Left ventricle myocardium superior (tissue), 1 donor: ENCODE data around the gene PPP3R1. TPM values are rescaled to one million over a fixed set of nuclear protein-coding genes. Genes with fewer than 3 reads are reported as not detected.
A peak's percentile ranks its signal among the peaks of the same experiment; 100 is the strongest.

Experiments
- ATAC-seq: fragments of 200-7000 bp; cut with Tn5 transposase; one replicate; pipeline ENCODE4 v1.9.1; 2020; ENCODE audit warnings: mild to moderate bottlenecking, moderate library complexity
- DNase-seq: peaks from one replicate; pipeline ENCODE4 v3.0.0-alpha.2; 2020
- intact Hi-C: fragments of 100-400 bp; cut with micrococcal nuclease; formaldehyde crosslinking; loops from one replicate; pipeline ENCODE4 v1.11.0; 2022
- total RNA-seq: library from RNA; stranded (reverse); fragmentation: NEBNext Ultra II Directional; extraction: Animal tissue kit (Norgen Biotek cat#: 25700); gene quantifications from one replicate; pipeline ENCODE4 v1.2.1, GENCODE V29; 2021
- donor health status: DM: no; HTN: yes; CAD: no; lungs with severe emphysema.

The PPP3R1 gene
- total RNA-seq, 1 donor from 2014 or later = 38.5 TPM

- intact Hi-C loops = no loop called here
- ATAC-seq = peak; percentile 27
- no peak for DNase-seq
Measured at GRCh38 chr2:68238955-68239822, 13.1 kb downstream of the PPP3R1 start.

GRCh38 chr2:68237976-68238580 lies 14.3 kb downstream of the PPP3R1 start:
- ATAC-seq (peak; percentile 39), DNase-seq (no peak)
- intact Hi-C loops = no loop called here

- ATAC-seq (peak; percentile 42), DNase-seq (no peak)
- intact Hi-C loops = no loop called here
Measured at GRCh38 chr2:68237404-68237803, 14.9 kb downstream of the PPP3R1 start.

GRCh38 chr2:68236876-68237275 lies 15.5 kb downstream of the PPP3R1 start:
- DNase-seq (no peak), ATAC-seq (no peak)
- intact Hi-C loops = no loop called here

- DNase-seq = no peak
- ATAC-seq = no peak
- intact Hi-C loops = no loop called here
Measured at GRCh38 chr2:68236103-68236734, 16.1 kb downstream of the PPP3R1 start.

GRCh38 chr2:68235090-68235489 lies 17.2 kb downstream of the PPP3R1 start:
- no peak for DNase-seq
- intact Hi-C loops = no loop called here
- ATAC-seq = no peak

GRCh38 chr2:68234405-68234804 lies 17.9 kb downstream of the PPP3R1 start:
- DNase-seq = no peak
- no peak for ATAC-seq
- intact Hi-C loops = no loop called here

- DNase-seq (no peak), ATAC-seq (peak; percentile 85)
- intact Hi-C loops = no loop called here
Measured at GRCh38 chr2:68231061-68231372, 21.3 kb downstream of the PPP3R1 start.

GRCh38 chr2:68230241-68231060 lies 21.9 kb downstream of the PPP3R1 start:
- peak; percentile 12 for ATAC-seq
- intact Hi-C loops = no loop called here
- no peak for DNase-seq

- intact Hi-C loops = no loop called here
- ATAC-seq = no peak
- DNase-seq = no peak
Measured at GRCh38 chr2:68226794-68227193, 25.5 kb downstream of the PPP3R1 start.

- intact Hi-C loops = no loop called here
- ATAC-seq (peak; percentile 87), DNase-seq (no peak)
Measured at GRCh38 chr2:68225119-68225632, 27.2 kb downstream of the PPP3R1 start.

GRCh38 chr2:68223419-68223818 lies 28.9 kb downstream of the PPP3R1 start:
- ATAC-seq (no peak), DNase-seq (no peak)
- intact Hi-C loops = no loop called here

- intact Hi-C loops = no loop called here
- DNase-seq (no peak), ATAC-seq (no peak)
Measured at GRCh38 chr2:68222287-68222686, 30.0 kb downstream of the PPP3R1 start.

- intact Hi-C loops = no loop called here
- DNase-seq = no peak
- no peak for ATAC-seq
Measured at GRCh38 chr2:68218343-68218901, 33.9 kb downstream of the PPP3R1 start.

GRCh38 chr2:68217729-68218128 lies 34.6 kb downstream of the PPP3R1 start:
- DNase-seq (no peak), ATAC-seq (no peak)
- intact Hi-C loops = no loop called here

GRCh38 chr2:68216454-68217310 lies 35.6 kb downstream of the PPP3R1 start:
- ATAC-seq = no peak
- intact Hi-C loops = no loop called here
- DNase-seq = no peak

GRCh38 chr2:68214381-68214780 lies 38.0 kb downstream of the PPP3R1 start:
- intact Hi-C loops = no loop called here

GRCh38 chr2:68206793-68207192 lies 45.5 kb downstream of the PPP3R1 start:
- intact Hi-C loops = no loop called here
- ATAC-seq = no peak
- no peak for DNase-seq

More at GRCh38 chr2:68214381-68214780, 38.0 kb downstream of the PPP3R1 start:
- ATAC-seq = no peak
- DNase-seq = no peak
